K562 (cell line): ENCODE results near the gene RNF103. TPM values are rescaled to one million over a fixed set of nuclear protein-coding genes. Genes with fewer than 3 reads are reported as not detected.

Source experiments
- ARID1B ChIP-seq: fragments of 450-650 bp; IDR thresholded peaks from 2 replicates; pipeline ENCODE4 v1.6.1; 2016; ENCODE audit warnings: antibody characterized with exemption, mild to moderate bottlenecking, inconsistent platforms
- ATF1 ChIP-seq, 2 experiments: fragments of 450-650 bp in 1 of 2; IDR thresholded peaks; 2 replicates each; pipeline ENCODE4 v1.6.1; 2016; ENCODE audit warnings: missing compliant biosample characterization in 1 of 2, missing genetic modification characterization in 1 of 2
- CEBPG ChIP-seq, 3 experiments: fragments of 200-800 bp in 1 of 3; sonication (Bioruptor generic) in 1 of 3; sonication (generic) in 1 of 3; formaldehyde crosslinking in 1 of 3; IDR thresholded peaks in 2 of 3; conservative IDR thresholded peaks in 1 of 3; 2 replicates each; pipeline versions ENCODE4 v1.6.1 to v1.8.0; 2016 to 2022; ENCODE audit warnings: missing compliant biosample characterization in 2 of 3, missing genetic modification characterization in 2 of 3, mild to moderate bottlenecking in 1 of 3, missing genetic modification reagents in 1 of 3
- CXXC5 ChIP-seq: fragments of 250-450 bp; sonication (Bioruptor Pico); IDR thresholded peaks from 2 replicates; pipeline ENCODE4 v1.8.0; 2022; ENCODE audit warnings: inconsistent platforms, mild to moderate bottlenecking, moderate library complexity
- EGR1 ChIP-seq: fragments of 450-650 bp; conservative IDR thresholded peaks from 2 replicates; pipeline ENCODE4 v1.6.1; 2017; ENCODE audit warnings: mild to moderate bottlenecking
- FOXM1 ChIP-seq, 2 experiments: fragments of 450-650 bp in 1 of 2; sonication (generic) in 1 of 2; formaldehyde crosslinking in 1 of 2; IDR thresholded peaks; 2 replicates each; pipeline versions ENCODE4 v1.6.1 to v1.9.0; 2017 to 2022; ENCODE audit warnings: low read depth in 2 of 2, mild to moderate bottlenecking in 2 of 2, missing genetic modification reagents in 1 of 2, moderate library complexity in 1 of 2
- GTF2E2 ChIP-seq: fragments of 200-800 bp; sonication (Bioruptor generic); IDR thresholded peaks from 2 replicates; pipeline ENCODE4 v1.6.1; 2016; ENCODE audit warnings: missing genetic modification characterization, missing compliant biosample characterization
- HMBOX1 ChIP-seq: sonication (generic); IDR thresholded peaks from 2 replicates; pipeline ENCODE4 v1.6.1; 2016
- RBBP5 ChIP-seq: fragments of 200-600 bp; sonication (generic); IDR thresholded peaks from 2 replicates; pipeline ENCODE4 v1.6.1; 2012; ENCODE audit warnings: borderline replicate concordance, mild to moderate bottlenecking, low read length, control low read depth, inconsistent platforms; ENCODE audit not compliant: insufficient read depth, poor library complexity, severe bottlenecking
- TCF3 ChIP-seq: sonication (generic); formaldehyde crosslinking; IDR thresholded peaks from 2 replicates; pipeline ENCODE4 v1.4.0; 2020; ENCODE audit warnings: mild to moderate bottlenecking, missing genetic modification reagents
- THAP7 ChIP-seq: fragments of 250-450 bp; sonication (Bioruptor Pico); IDR thresholded peaks from 2 replicates; pipeline ENCODE4 v1.5.0; 2021
- ZNF583 ChIP-seq: fragments of 250-450 bp; sonication (Bioruptor Pico); IDR thresholded peaks from 2 replicates; pipeline ENCODE4 v1.4.0; 2020
- ZNF584 ChIP-seq: fragments of 200-800 bp; sonication (Bioruptor generic); IDR thresholded peaks from 2 replicates; pipeline ENCODE4 v1.6.1; 2016; ENCODE audit warnings: low read depth, mild to moderate bottlenecking, missing genetic modification characterization, missing compliant biosample characterization
- polyA plus RNA-seq, 8 experiments: library from polyadenylated mRNA; depleted of rRNA in 4 of 8; stranded (reverse) in 5 of 8; unstranded in 3 of 8; fragments of >200 nt; fragmentation: Nextera tagmentation in 2 of 8; fragmentation: Illumina TruSeq in 1 of 8; extraction: Ambion mirVana in 2 of 8; extraction: Trizol in 1 of 8; gene quantifications; 2 replicates each; pipeline versions ENCODE4 v1.2.1 to v1.2.3, GENCODE V29; 2011 to 2014; ENCODE audit warnings: inconsistent platforms in 1 of 8, missing spikeins in 1 of 8
- total RNA-seq, 7 experiments: library from RNA; depleted of rRNA in 6 of 7; stranded (reverse); fragments of >200 nt in 6 of 7; fragmentation: Illumina TruSeq in 2 of 7; extraction: Trizol in 2 of 7; gene quantifications; 2 replicates each; pipeline versions ENCODE4 v1.2.1 to v1.2.3, GENCODE V29; 2011 to 2021; ENCODE audit warnings: low replicate concordance in 1 of 7
- TF ChIP-seq, protein P1 (sequence below), 2 experiments: fragments of 450-650 bp; conservative IDR thresholded peaks; 2 replicates each; pipeline ENCODE4 v1.6.1; 2017; ENCODE audit warnings: mild to moderate bottlenecking in 2 of 2, moderate library complexity in 2 of 2
- TF ChIP-seq, protein P2 (sequence below): fragments of 250-450 bp; sonication (Bioruptor Pico); IDR thresholded peaks from 2 replicates; pipeline ENCODE4 v1.4.0; 2020

Gene RNF103
- total and polyA plus RNA-seq, 9 of the 15 experiments (the other 6 are each of a cell fraction or from before 2014, with no cell fraction given) = 1.2 to 6.8 (median 4.6) TPM

GRCh38 chr2:86562922-86563649, 60.6 kb downstream of the RNF103 start, which contains the start of gene CHMP3 (continued):
- peak; percentile 79 for TF ChIP-seq HMBOX1
- TF ChIP-seq RBBP5 = peak; percentile 78
- TF ChIP-seq GTF2E2 (tag) = peak; percentile 88
- no peak for TF ChIP-seq TCF3
- peak; percentile 40; the same call in 1 of the 2 replicates for TF ChIP-seq FOXM1 (IDR thresholded peaks at IDR 0.05; ENCODE audit: low read depth)
- no peak for TF ChIP-seq FOXM1 (CRISPR knock-in tag; IDR thresholded peaks at IDR 0.05; ENCODE audit: low read depth)
- peak; percentile 49 for TF ChIP-seq CXXC5
- TF ChIP-seq, protein P1, sequence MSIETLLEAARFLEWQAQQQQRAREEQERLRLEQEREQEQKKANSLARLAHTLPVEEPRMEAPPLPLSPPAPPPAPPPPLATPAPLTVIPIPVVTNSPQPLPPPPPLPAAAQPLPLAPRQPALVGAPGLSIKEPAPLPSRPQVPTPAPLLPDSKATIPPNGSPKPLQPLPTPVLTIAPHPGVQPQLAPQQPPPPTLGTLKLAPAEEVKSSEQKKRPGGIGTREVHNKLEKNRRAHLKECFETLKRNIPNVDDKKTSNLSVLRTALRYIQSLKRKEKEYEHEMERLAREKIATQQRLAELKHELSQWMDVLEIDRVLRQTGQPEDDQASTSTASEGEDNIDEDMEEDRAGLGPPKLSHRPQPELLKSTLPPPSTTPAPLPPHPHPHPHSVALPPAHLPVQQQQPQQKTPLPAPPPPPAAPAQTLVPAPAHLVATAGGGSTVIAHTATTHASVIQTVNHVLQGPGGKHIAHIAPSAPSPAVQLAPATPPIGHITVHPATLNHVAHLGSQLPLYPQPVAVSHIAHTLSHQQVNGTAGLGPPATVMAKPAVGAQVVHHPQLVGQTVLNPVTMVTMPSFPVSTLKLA (conservative IDR thresholded peaks at IDR 0.05) = peak; percentile 77 to 80; a peak in 3 of 4 replicates
- TF ChIP-seq EGR1 = peak; percentile 68; the same call in 1 of the 2 replicates
- TF ChIP-seq THAP7 (CRISPR knock-in tag) = peak; percentile 48; the same call in 1 of the 2 replicates
- TF ChIP-seq CEBPG (CRISPR knock-in tag; IDR thresholded peaks at IDR 0.05) = no peak
- 0 out of 4 replicates have a peak, but pooled peaks of 1 of the 2 experiments have one; percentile 44 for TF ChIP-seq CEBPG (tag; conservative IDR thresholded peaks at IDR 0.05 in 1 of 2, IDR thresholded peaks at IDR 0.05 in 1 of 2)
- TF ChIP-seq ZNF584 (CRISPR knock-in tag) = 0 out of 2 replicates have a peak, but pooled peaks have one; percentile 88
- TF ChIP-seq, protein P2, sequence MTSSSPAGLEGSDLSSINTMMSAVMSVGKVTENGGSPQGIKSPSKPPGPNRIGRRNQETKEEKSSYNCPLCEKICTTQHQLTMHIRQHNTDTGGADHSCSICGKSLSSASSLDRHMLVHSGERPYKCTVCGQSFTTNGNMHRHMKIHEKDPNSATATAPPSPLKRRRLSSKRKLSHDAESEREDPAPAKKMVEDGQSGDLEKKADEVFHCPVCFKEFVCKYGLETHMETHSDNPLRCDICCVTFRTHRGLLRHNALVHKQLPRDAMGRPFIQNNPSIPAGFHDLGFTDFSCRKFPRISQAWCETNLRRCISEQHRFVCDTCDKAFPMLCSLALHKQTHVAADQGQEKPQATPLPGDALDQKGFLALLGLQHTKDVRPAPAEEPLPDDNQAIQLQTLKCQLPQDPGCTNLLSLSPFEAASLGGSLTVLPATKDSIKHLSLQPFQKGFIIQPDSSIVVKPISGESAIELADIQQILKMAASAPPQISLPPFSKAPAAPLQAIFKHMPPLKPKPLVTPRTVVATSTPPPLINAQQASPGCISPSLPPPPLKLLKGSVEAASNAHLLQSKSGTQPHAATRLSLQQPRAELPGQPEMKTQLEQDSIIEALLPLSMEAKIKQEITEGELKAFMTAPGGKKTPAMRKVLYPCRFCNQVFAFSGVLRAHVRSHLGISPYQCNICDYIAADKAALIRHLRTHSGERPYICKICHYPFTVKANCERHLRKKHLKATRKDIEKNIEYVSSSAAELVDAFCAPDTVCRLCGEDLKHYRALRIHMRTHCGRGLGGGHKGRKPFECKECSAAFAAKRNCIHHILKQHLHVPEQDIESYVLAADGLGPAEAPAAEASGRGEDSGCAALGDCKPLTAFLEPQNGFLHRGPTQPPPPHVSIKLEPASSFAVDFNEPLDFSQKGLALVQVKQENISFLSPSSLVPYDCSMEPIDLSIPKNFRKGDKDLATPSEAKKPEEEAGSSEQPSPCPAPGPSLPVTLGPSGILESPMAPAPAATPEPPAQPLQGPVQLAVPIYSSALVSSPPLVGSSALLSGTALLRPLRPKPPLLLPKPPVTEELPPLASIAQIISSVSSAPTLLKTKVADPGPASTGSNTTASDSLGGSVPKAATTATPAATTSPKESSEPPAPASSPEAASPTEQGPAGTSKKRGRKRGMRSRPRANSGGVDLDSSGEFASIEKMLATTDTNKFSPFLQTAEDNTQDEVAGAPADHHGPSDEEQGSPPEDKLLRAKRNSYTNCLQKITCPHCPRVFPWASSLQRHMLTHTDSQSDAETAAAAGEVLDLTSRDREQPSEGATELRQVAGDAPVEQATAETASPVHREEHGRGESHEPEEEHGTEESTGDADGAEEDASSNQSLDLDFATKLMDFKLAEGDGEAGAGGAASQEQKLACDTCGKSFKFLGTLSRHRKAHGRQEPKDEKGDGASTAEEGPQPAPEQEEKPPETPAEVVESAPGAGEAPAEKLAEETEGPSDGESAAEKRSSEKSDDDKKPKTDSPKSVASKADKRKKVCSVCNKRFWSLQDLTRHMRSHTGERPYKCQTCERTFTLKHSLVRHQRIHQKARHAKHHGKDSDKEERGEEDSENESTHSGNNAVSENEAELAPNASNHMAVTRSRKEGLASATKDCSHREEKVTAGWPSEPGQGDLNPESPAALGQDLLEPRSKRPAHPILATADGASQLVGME (CRISPR knock-in tag) = peak; percentile 83; the same call in 1 of the 2 replicates
- peak; percentile 69; the same call in 1 of the 2 replicates for TF ChIP-seq ZNF583 (CRISPR knock-in tag)
- peak; percentile 58 for TF ChIP-seq ARID1B
- 0 out of 2 replicates have a peak, but pooled peaks have one; percentile 19 for TF ChIP-seq ATF1 (CRISPR knock-in tag; IDR thresholded peaks at IDR 0.05)
- TF ChIP-seq ATF1 (tag; IDR thresholded peaks at IDR 0.05) = peak; percentile 97
